GM19351 (cell line): ENCODE data around the gene ORMDL1.
A peak's percentile ranks its signal among the peaks of the same experiment; 100 is the strongest.
"Not testable (repeated sequence)": the region's sequence is repeated elsewhere in the genome, so short reads cannot be mapped to it uniquely, and the experiment has no call there.

Experiments used
- ATAC-seq: cut with Tn5 transposase; IDR thresholded peaks from one replicate; pipeline ENCODE4 v1.9.1; 2021; ENCODE audit warnings: mild to moderate bottlenecking, moderate library complexity; ENCODE audit not compliant: unreplicated experiment

The ORMDL1 gene

GRCh38 chr2:189772212-189772611, 11.9 kb downstream of the ORMDL1 start:
- no peak for ATAC-seq

GRCh38 chr2:189770590-189771322, 13.4 kb downstream of the ORMDL1 start:
- ATAC-seq, result no peak

- ATAC-seq, result no peak
Measured at GRCh38 chr2:189763908-189764661, 20.1 kb downstream of the ORMDL1 start.

GRCh38 chr2:189762551-189763298, 21.4 kb downstream of the ORMDL1 start, which contains the start of gene OSGEPL1:
OSGEPL1 (minus strand) TSS chr2:189762792; CDS start chr2:189761640, 1,152 bp downstream.
- peak; percentile 94 for ATAC-seq

GRCh38 chr2:189762229-189762550, 21.9 kb downstream of the ORMDL1 start:
- ATAC-seq, result no peak

GRCh38 chr2:189760154-189760553, 24.0 kb downstream of the ORMDL1 start:
- ATAC-seq, result not testable (repeated sequence)

- ATAC-seq, result no peak
Measured at GRCh38 chr2:189756311-189756952, 27.7 kb downstream of the ORMDL1 start.

- ATAC-seq, result peak; percentile 65
Measured at GRCh38 chr2:189751080-189751658, 33.0 kb downstream of the ORMDL1 start.

GRCh38 chr2:189729430-189729829, 54.7 kb downstream of the ORMDL1 start:
- no peak for ATAC-seq

- no peak for ATAC-seq
Measured at GRCh38 chr2:189726849-189727248, 57.3 kb downstream of the ORMDL1 start.

- ATAC-seq, result no peak
Measured at GRCh38 chr2:189726271-189726670, 57.9 kb downstream of the ORMDL1 start.

GRCh38 chr2:189723192-189723591, 60.9 kb downstream of the ORMDL1 start:
- ATAC-seq, result no peak
